Endodermal cell (in vitro differentiated cells): ENCODE results near the gene PGGHG. TPM values are rescaled to one million over a fixed set of nuclear protein-coding genes. Genes with fewer than 3 reads are reported as not detected.
"Not testable (repeated sequence)": the region's sequence is repeated elsewhere in the genome, so short reads cannot be mapped to it uniquely, and the experiment has no call there.

Source experiments
- DNase-seq: peaks from one replicate; pipeline ENCODE4 v3.0.0-alpha.2; 2017
- H3K27ac ChIP-seq: 2 replicates; pipeline ENCODE4 v1.5.1; 2013; ENCODE audit warnings: mild to moderate bottlenecking, low read depth, low read length, moderate library complexity
- H3K27me3 ChIP-seq: 2 replicates; pipeline ENCODE4 v1.6.1; 2013; ENCODE audit warnings: mild to moderate bottlenecking, low read length, moderate library complexity; ENCODE audit not compliant: insufficient read depth, control insufficient read depth, poor library complexity, severe bottlenecking
- H3K36me3 ChIP-seq: 2 replicates; pipeline ENCODE4 v1.7.0; 2013; ENCODE audit warnings: mild to moderate bottlenecking, low read length, moderate library complexity; ENCODE audit not compliant: control insufficient read depth, insufficient read depth
- H3K4me1 ChIP-seq: one replicate; pipeline ENCODE4 v1.7.0; 2013; ENCODE audit warnings: low read length; ENCODE audit not compliant: control insufficient read depth, insufficient read depth
- H3K4me3 ChIP-seq: 2 replicates; pipeline ENCODE4 v1.5.1; 2013; ENCODE audit warnings: mild to moderate bottlenecking, low read length, moderate library complexity
- H3K9ac ChIP-seq: 2 replicates; pipeline ENCODE4 v1.6.1; 2013; ENCODE audit warnings: mild to moderate bottlenecking, low read length, moderate library complexity; ENCODE audit not compliant: poor library complexity, severe bottlenecking; ENCODE audit errors: extremely low read depth
- H3K9me3 ChIP-seq: 2 replicates; pipeline ENCODE4 v1.6.1; 2013; ENCODE audit warnings: mild to moderate bottlenecking, low read length, moderate library complexity; ENCODE audit not compliant: control insufficient read depth
- H3K27ac Mint-ChIP-seq: 2 replicates; pipeline ENCODE4 v1.8.0; 2020; ENCODE audit warnings: mixed read lengths
- H3K27me3 Mint-ChIP-seq: 2 replicates; pipeline ENCODE4 v1.8.0; 2021; ENCODE audit warnings: mild to moderate bottlenecking, mixed read lengths; ENCODE audit not compliant: insufficient read depth
- H3K36me3 Mint-ChIP-seq: 2 replicates; pipeline ENCODE4 v1.8.0; 2020; ENCODE audit warnings: low read depth, mixed read lengths
- H3K4me1 Mint-ChIP-seq: 2 replicates; pipeline ENCODE4 v1.8.0; 2020; ENCODE audit warnings: mixed read lengths
- H3K4me3 Mint-ChIP-seq: 2 replicates; pipeline ENCODE4 v1.8.0; 2020; ENCODE audit warnings: mild to moderate bottlenecking, moderate library complexity, mixed read lengths
- H3K9me3 Mint-ChIP-seq: 2 replicates; pipeline ENCODE4 v1.8.0; 2020; ENCODE audit warnings: mild to moderate bottlenecking, mixed read lengths
- WGBS, 2 experiments: methylation state at CpG; one replicate each; pipeline versions ENCODE4 v1.1.5 to v1.1.7; 2013; ENCODE audit warnings: missing lambda C conversion rate in 2 of 2, mixed read lengths in 1 of 2; ENCODE audit not compliant: insufficient coverage in 1 of 2, insufficient read length in 1 of 2; 5-methylcytosine and 5-hydroxymethylcytosine counted together
- total RNA-seq, 2 donors: library from RNA; stranded (reverse); fragmentation: NEBNext Ultra II Directional in 1 of 2; extraction: Animal tissue kit (Norgen Biotek cat#: 25700) in 1 of 2; gene quantifications; 2 replicates in 1 of 2; 3 replicates in 1 of 2; pipeline ENCODE4 v1.2.1, GENCODE V29; 2021
- TF ChIP-seq, protein P1 (sequence below): fragments of 200-600 bp; sonication (generic); conservative IDR thresholded peaks from 2 replicates; pipeline ENCODE4 v1.5.0; 2021; ENCODE audit warnings: antibody characterized with exemption, mild to moderate bottlenecking

The PGGHG gene
- total RNA-seq, 2 donors from 2014 or later, result 129 to 186 TPM

DNA sequence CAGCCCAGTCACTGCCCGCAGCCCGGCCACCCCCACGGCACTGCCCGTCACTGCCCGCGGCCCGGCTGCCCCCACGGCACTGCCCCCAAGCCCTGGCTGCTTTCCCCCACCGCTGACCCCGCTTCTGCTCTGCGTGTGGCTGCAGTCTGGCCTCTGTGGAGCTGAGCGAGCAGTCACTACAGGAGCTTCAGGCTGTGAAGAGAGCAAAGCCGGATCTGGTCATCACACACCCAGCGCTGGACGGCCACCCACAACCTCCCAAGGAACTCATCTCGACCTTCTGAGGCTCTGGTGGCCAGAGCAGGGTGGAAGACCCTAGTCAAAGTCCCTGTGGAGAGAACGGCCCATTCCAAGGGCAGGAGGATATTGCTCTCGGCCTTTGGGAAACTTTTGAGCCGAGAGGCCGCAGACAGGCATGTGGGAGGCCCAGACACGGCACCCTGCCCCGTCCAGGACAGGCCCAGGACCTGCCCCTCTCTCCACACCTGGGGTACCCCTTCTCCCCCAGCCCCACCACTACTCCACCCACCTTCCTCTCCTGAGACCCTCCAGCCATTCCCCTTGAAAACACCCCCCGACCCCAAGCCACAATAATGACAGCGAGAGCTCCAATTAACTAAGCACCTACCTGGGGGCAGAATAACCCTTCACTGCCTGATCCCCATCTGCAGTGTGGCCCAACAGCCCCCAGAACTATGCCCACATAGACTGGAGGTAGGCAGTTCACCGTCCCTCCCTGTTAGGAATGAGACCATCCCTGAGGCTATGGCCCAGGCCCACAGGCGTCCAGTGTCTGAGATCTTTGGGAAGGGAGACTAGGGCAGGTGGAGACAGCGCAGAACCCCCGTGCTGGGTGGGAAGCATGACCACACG lies 3.7 kb upstream of the PGGHG start:
- H3K4me1 ChIP-seq, result no peaks in the 10 kb centered on the region
- Mint-ChIP-seq H3K4me1 (peaks cover 7% of the 10 kb centered on the region), H3K36me3 (no peaks in the 10 kb centered on the region), H3K9me3 (no peaks in the 10 kb centered on the region), H3K27me3 (peaks cover 51% of the 10 kb centered on the region), H3K4me3 (no peak overlapping the region), H3K27ac (no peak overlapping the region)
- H3K4me3 ChIP-seq, result no peak overlapping the region
- H3K9me3 ChIP-seq, result no peaks in the 10 kb centered on the region
- H3K27ac ChIP-seq, result no peak overlapping the region
- TF ChIP-seq, protein P1, sequence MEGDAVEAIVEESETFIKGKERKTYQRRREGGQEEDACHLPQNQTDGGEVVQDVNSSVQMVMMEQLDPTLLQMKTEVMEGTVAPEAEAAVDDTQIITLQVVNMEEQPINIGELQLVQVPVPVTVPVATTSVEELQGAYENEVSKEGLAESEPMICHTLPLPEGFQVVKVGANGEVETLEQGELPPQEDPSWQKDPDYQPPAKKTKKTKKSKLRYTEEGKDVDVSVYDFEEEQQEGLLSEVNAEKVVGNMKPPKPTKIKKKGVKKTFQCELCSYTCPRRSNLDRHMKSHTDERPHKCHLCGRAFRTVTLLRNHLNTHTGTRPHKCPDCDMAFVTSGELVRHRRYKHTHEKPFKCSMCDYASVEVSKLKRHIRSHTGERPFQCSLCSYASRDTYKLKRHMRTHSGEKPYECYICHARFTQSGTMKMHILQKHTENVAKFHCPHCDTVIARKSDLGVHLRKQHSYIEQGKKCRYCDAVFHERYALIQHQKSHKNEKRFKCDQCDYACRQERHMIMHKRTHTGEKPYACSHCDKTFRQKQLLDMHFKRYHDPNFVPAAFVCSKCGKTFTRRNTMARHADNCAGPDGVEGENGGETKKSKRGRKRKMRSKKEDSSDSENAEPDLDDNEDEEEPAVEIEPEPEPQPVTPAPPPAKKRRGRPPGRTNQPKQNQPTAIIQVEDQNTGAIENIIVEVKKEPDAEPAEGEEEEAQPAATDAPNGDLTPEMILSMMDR, result no peak
- 87 to 91% methylated on average over 17 to 29 of the region's 29 CpGs for WGBS, 2 experiments
- no peak overlapping the region for H3K9ac ChIP-seq
- H3K27me3 ChIP-seq, result peaks cover 44% of the 10 kb centered on the region
- peak; percentile 38 for DNase-seq
- no peaks in the 10 kb centered on the region for H3K36me3 ChIP-seq

DNA sequence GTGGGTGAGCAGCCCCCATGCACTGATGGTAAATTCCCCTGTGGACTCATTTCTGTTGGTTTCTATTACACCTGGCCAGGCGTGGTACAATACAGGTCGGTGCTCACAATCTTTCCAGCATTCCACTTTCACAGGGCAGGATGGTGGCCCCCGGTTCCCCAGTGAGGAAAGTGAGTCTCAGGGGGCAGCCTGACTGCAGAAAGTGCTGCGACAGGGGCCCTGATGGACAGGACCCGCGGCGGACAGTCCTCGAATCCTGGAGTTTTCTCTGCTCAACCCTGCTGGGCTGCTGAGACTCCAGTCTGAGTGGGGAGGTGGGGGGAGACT lies 3.1 kb upstream of the PGGHG start:
- Mint-ChIP-seq H3K27ac (no peak overlapping the region), H3K4me3 (no peak overlapping the region), H3K4me1 (peaks cover 7% of the 10 kb centered on the region), H3K27me3 (peaks cover 47% of the 10 kb centered on the region), H3K36me3 (peaks cover under 1% of the 10 kb centered on the region), H3K9me3 (no peaks in the 10 kb centered on the region)
- Histone ChIP-seq H3K4me1 (no peaks in the 10 kb centered on the region), H3K4me3 (no peak overlapping the region), H3K9me3 (no peaks in the 10 kb centered on the region), H3K36me3 (no peaks in the 10 kb centered on the region), H3K9ac (no peak overlapping the region), H3K27ac (no peak overlapping the region), H3K27me3 (peaks cover 38% of the 10 kb centered on the region)
- 80 to 94% methylated on average over 3 to 8 of the region's 8 CpGs for WGBS, 2 experiments
- DNase-seq, result no peak
- TF ChIP-seq, protein P1, result no peak

DNA sequence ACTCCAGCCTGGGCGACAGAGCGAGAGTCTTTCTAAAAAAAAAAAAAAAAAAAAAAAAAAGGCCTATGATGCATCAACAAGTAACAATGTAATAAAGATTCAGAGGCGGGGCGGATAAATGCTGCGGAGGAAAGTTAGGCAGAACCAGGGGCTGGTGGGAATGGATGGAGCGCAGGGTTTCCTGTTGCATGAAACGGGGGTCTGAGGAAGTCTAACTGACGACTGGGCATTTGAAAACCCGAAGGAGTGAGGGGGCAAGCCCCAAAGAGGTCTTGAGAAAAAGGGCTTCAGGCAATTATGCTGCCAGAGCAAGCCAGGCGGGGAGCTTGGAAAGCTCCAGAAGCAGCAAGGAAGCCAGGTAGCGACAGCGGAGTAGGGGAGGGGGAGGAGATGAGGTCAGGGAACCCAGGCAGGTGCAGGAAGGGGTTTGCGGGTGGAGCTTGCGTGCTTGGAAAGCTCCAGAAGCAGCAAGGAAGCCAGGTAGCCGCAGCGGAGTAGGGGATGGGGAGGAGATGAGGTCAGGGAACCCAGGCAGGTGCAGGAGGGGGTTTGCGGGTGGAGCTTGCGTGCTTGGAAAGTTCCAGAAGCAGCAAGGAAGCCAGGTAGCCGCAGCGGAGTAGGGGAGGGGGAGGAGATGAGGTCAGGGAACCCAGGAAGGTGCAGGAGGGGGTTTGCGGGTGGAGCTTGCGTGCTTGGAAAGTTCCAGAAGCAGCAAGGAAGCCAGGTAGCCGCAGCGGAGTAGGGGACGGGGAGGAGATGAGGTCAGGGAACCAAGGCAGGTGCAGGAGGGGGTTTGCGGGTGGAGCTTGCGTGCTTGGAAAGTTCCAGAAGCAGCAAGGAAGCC lies 1.7 kb upstream of the PGGHG start:
- peak; percentile 50 for DNase-seq
- H3K27ac Mint-ChIP-seq, H3K27ac ChIP-seq, H3K36me3 ChIP-seq, H3K9ac ChIP-seq, H3K4me1 ChIP-seq, H3K4me3 ChIP-seq, H3K36me3 Mint-ChIP-seq, H3K9me3 Mint-ChIP-seq, H3K9me3 ChIP-seq: not testable (repeated sequence)
- Mint-ChIP-seq H3K4me3 (peak overlapping the region; percentile 66), H3K27me3 (peaks cover 34% of the 10 kb centered on the region), H3K4me1 (peaks cover 15% of the 10 kb centered on the region)
- peaks cover 25% of the 10 kb centered on the region for H3K27me3 ChIP-seq
- 92 to 93% methylated on average over 13 to 23 of the region's 27 CpGs for WGBS, 2 experiments
